ENCODE measurements around the gene BANF2.
"Not testable (repeated sequence)": the region's sequence is repeated elsewhere in the genome, so short reads cannot be mapped to it uniquely, and the experiment has no call there.

BANF2 gene

DNA sequence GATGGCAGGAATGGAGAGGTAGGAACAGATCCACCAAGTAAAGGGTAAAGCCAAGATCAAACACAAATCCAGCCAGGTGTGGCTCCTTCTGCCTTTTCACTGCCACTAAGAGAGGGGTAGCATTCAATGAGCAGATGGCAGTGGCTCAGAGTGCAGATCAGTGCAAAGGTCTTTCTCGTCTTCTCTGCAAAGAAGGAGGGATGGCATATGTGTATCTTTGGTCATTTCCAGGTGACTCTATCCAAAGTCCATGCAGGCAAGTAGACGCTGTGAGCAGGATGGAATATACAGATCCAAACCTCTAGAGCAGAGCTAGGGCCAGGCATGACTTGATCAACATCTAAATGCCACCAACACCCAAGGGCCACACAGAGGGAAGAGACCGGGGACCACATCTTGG is 6.9 kb downstream of the BANF2 start:
- Mint-ChIP-seq H3K27me3 (no peaks in the 10 kb centered on the region), H3K36me3 (ENCODE audit: low read depth) (no peaks in the 10 kb centered on the region), H3K4me1 (no peaks in the 10 kb centered on the region), H3K27ac (no peak overlapping the region), H3K4me3 (no peak overlapping the region), H3K9me3 (no peaks in the 10 kb centered on the region)
- ATAC-seq (no peak), DNase-seq (no peak)

GRCh38 chr20:17707951-17708350 is 8.2 kb downstream of the BANF2 start:
- H3K9me3 Mint-ChIP-seq; H3K4me1 Mint-ChIP-seq; ATAC-seq; H3K27me3 Mint-ChIP-seq; H3K4me3 Mint-ChIP-seq; H3K36me3 Mint-ChIP-seq (ENCODE audit: low read depth); H3K27ac Mint-ChIP-seq; DNase-seq: not testable (repeated sequence)

GRCh38 chr20:17708675-17709360 is 9.1 kb downstream of the BANF2 start:
- Mint-ChIP-seq H3K36me3 (ENCODE audit: low read depth) (no peaks in the 10 kb centered on the region), H3K27ac (no peak overlapping the region), H3K27me3 (no peaks in the 10 kb centered on the region), H3K9me3 (no peaks in the 10 kb centered on the region), H3K4me1 (no peaks in the 10 kb centered on the region), H3K4me3 (no peak overlapping the region)
- DNase-seq (no peak), ATAC-seq (no peak)

DNA sequence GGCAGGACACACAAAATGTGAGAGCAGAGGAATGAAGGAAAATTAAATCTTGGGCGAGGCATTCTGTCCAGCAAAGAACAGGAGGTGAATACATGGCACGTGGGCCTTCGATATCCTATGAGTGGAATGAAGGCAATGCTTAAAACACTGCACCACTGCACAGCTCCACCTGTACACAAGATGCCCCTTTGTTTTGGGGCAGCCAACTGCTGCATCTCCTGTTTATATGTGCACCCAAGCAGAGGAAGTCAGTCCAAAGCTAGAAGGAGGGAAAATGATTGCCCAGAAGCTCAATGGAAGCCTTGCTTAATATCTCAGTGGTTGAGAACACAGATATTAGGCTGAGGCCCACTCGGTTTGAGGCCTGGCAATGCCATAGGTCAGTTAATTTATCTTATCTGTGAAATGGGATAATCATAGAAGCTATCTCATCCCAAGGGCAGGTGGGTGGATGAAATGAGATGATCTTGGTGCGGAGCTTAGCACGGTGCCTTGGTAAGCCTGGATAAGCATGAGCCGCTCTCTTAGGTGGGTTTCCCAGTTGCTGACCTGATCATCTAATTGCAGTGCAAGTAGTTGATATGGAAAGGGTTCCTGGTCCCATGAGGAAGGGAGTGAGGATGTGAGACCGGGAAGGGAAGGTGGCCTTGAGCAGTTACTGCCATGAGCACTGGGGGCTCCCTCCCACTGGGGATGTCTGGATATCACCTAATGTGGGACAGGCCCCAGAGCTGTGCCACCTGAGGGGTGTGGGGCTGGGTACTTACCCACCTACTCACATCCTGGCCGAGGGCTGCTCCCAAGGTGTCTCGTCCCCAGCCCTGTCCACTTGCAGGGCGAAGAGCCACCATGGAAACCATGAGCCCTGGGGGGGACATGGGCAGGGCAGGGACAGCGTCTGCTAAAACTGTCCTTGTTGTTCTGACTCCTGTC is 9.9 kb downstream of the BANF2 start:
- no peaks in the 10 kb centered on the region for H3K27me3 Mint-ChIP-seq
- no peaks in the 10 kb centered on the region for H3K36me3 Mint-ChIP-seq (ENCODE audit: low read depth)
- no peaks in the 10 kb centered on the region for H3K4me1 Mint-ChIP-seq
- ATAC-seq, result no peak
- H3K27ac Mint-ChIP-seq, result no peak overlapping the region
- no peak for DNase-seq
- no peaks in the 10 kb centered on the region for H3K9me3 Mint-ChIP-seq
- H3K4me3 Mint-ChIP-seq, result no peak overlapping the region

DNA sequence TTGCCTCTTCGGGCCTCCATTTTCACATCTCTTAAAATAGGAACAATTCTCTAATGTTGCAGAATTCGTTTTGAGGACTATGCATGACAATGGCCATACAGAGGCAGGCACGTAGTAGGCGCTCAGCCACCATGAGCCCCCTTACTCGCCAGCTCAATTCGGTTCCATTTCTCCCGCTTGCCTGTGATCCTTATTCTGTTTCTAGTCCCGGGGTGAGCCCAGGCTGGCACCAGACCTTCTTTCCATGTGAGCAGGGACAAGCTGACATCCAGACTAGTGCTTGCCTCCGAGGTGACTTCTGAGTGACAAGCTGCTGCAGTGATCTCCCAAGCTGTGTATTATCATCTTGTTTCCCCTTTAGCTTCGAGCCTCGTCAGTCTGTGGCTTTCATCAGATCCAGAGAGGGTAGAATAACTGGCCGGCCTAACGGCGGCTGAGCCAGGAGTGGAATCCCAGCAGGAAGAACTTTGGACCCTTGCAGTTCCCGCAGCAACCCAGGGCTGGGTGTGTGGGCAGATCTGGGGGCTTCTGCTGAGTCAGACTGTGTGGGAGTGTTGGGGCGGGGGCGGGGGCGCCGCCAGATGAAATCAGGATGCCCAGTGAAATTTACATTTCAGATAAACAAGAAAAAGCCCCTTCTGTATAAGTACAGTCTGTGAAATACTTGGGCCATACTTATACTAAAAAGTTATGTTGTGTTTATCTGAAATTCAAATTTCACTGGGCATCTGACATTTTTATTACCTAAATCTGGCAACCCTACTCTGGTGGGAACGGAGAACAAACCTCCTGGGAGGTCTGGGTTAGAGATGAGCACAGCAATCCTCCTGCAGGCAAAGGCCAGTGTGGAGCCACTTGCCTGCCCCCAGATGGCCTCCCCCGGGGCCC is 10.9 kb downstream of the BANF2 start:
- no peaks in the 10 kb centered on the region for H3K27me3 Mint-ChIP-seq

GRCh38 chr20:17711267-17711627 is 11.5 kb downstream of the BANF2 start:
- Mint-ChIP-seq H3K27me3 (no peaks in the 10 kb centered on the region), H3K36me3 (ENCODE audit: low read depth) (no peaks in the 10 kb centered on the region), H3K4me1 (no peaks in the 10 kb centered on the region), H3K27ac (no peak overlapping the region), H3K9me3 (no peaks in the 10 kb centered on the region), H3K4me3 (no peak overlapping the region)
- ATAC-seq, result no peak
- no peak for DNase-seq

More for the DNA sequence above, 10.9 kb downstream of the BANF2 start:
- H3K36me3 Mint-ChIP-seq (ENCODE audit: low read depth), result no peaks in the 10 kb centered on the region
- no peak overlapping the region for H3K4me3 Mint-ChIP-seq
- H3K4me1 Mint-ChIP-seq, result no peaks in the 10 kb centered on the region
- no peaks in the 10 kb centered on the region for H3K9me3 Mint-ChIP-seq
- H3K27ac Mint-ChIP-seq, result no peak overlapping the region
- DNase-seq (no peak), ATAC-seq (no peak)

DNA sequence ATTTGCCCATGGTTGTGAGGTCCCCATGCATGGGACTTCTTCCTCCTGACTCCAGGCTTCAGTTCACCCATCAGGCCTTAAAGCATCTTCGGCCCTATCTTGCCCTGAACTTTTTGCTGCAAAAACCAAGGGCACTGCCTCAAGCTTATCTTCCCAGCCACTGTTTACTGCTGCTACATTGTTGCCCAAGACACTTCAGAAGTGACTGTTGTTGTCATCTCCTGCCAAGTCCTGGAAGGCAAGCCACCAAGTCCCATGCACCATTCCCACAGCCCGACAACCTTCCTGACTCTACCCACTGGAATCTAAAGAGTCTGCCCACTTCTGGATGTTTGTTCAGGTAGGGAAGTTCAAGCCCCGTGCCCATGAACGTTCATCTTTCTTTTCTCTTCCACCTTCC is 12.4 kb downstream of the BANF2 start:
- no peaks in the 10 kb centered on the region for H3K36me3 Mint-ChIP-seq (ENCODE audit: low read depth)
- DNase-seq, result no peak
- H3K27me3 Mint-ChIP-seq, result no peaks in the 10 kb centered on the region
- H3K9me3 Mint-ChIP-seq, result no peaks in the 10 kb centered on the region
- H3K4me1 Mint-ChIP-seq, result no peaks in the 10 kb centered on the region
- H3K4me3 Mint-ChIP-seq, result no peak overlapping the region
- no peak for ATAC-seq
- no peak overlapping the region for H3K27ac Mint-ChIP-seq

- H3K9me3 Mint-ChIP-seq, result no peaks in the 10 kb centered on the region
- no peaks in the 10 kb centered on the region for H3K36me3 Mint-ChIP-seq (ENCODE audit: low read depth)
- no peak overlapping the region for H3K27ac Mint-ChIP-seq
- no peaks in the 10 kb centered on the region for H3K27me3 Mint-ChIP-seq
- no peaks in the 10 kb centered on the region for H3K4me1 Mint-ChIP-seq
- DNase-seq, result no peak
- no peak for ATAC-seq
- no peak overlapping the region for H3K4me3 Mint-ChIP-seq
These were observed 12.9 kb downstream of the BANF2 start for GRCh38 chr20:17712708-17713107.

DNA sequence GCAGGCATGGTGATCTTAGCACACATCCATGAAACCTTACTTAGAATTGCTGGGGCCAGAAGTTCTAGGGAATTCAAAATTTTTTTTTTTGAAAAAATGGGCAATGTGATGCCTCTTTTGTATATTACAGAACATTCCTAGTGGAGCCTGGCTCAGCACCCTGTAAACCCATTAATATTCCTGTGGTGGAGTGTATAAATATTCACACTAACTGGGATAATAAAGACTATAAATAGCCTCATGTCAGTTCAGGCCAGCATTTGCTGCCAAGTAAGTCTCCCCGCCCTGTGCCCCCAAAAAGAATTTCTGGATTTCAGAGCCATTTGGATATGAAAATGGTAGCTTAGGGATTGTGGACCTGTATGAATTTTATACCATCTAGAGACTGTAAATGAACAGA is 14.8 kb downstream of the BANF2 start:
- DNase-seq (no peak), ATAC-seq (no peak)
- Mint-ChIP-seq H3K9me3 (no peaks in the 10 kb centered on the region), H3K4me1 (no peaks in the 10 kb centered on the region), H3K27ac (no peak overlapping the region), H3K4me3 (no peak overlapping the region), H3K36me3 (ENCODE audit: low read depth) (no peaks in the 10 kb centered on the region), H3K27me3 (no peaks in the 10 kb centered on the region)

DNA sequence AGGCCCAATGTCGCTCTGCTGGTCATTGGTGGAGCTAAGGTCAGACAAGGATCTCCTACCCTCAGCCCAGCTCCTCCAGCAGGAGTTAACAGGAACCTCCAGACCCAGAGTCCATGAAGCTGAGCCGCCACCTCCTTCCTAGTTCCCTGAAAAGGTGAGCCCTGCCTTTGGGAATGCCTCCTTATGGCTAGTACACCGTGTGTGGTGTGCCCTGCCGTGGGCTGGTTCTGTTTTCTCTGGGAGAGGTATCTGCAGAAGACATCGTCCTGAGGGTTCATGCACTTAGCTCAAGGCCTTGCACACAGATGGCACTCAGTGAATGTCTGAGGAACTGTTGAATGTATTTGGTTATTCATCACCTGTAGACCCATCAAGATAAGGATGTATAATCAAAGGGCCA is 15.3 kb downstream of the BANF2 start:
- Mint-ChIP-seq H3K4me1 (no peaks in the 10 kb centered on the region), H3K9me3 (no peaks in the 10 kb centered on the region), H3K27ac (no peak overlapping the region), H3K27me3 (no peaks in the 10 kb centered on the region), H3K4me3 (no peak overlapping the region), H3K36me3 (ENCODE audit: low read depth) (no peaks in the 10 kb centered on the region)
- ATAC-seq (no peak), DNase-seq (no peak)

DNA sequence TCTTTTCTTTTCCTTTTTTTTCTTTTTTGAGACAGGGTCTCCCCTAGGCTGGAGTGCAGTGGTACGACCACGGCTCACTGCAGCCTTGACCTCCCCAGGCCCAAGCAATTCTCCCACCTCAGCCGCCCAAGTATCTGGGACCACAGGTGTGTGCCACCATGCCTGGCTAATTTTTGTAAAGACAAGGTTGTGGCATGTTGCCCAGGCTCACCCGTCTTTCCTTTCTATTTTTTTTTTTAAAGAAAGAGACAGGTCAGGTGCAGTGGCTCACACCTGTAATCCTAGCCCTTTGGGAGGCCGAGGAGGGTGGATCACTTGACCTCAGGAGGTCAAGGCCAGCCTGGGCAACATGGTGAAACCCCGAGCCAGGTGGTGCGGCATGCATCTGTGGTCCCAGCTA is 16.6 kb downstream of the BANF2 start:
- Mint-ChIP-seq H3K36me3 (ENCODE audit: low read depth) (no peaks in the 10 kb centered on the region), H3K27me3 (no peaks in the 10 kb centered on the region), H3K4me3 (no peak overlapping the region), H3K27ac (no peak overlapping the region), H3K4me1 (no peaks in the 10 kb centered on the region), H3K9me3 (no peaks in the 10 kb centered on the region)
- ATAC-seq (no peak), DNase-seq (no peak)

DNA sequence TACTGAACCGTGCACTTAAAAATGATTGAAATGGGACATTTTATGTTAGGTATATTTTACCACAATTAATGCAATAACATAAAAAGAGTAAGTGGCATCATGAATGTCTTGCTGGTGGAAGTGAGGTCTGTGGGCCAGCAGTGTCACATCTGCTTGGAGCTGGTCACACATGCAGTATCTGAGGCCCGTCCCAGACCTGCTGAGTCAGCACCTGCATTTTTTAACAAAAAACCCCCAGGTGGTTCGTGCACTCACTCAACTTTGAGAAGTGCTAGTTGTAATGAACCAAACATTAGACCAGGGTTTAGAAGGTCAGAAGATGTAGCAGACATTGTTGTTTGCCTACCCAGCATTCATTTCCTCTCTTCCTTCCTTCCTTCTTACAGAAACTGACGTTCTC is 21.0 kb downstream of the BANF2 start:
- Mint-ChIP-seq H3K36me3 (ENCODE audit: low read depth) (no peaks in the 10 kb centered on the region), H3K27ac (no peak overlapping the region), H3K4me1 (no peaks in the 10 kb centered on the region), H3K9me3 (no peaks in the 10 kb centered on the region), H3K27me3 (peaks cover 8% of the 10 kb centered on the region), H3K4me3 (no peak overlapping the region)
- ATAC-seq (no peak), DNase-seq (no peak)

DNA sequence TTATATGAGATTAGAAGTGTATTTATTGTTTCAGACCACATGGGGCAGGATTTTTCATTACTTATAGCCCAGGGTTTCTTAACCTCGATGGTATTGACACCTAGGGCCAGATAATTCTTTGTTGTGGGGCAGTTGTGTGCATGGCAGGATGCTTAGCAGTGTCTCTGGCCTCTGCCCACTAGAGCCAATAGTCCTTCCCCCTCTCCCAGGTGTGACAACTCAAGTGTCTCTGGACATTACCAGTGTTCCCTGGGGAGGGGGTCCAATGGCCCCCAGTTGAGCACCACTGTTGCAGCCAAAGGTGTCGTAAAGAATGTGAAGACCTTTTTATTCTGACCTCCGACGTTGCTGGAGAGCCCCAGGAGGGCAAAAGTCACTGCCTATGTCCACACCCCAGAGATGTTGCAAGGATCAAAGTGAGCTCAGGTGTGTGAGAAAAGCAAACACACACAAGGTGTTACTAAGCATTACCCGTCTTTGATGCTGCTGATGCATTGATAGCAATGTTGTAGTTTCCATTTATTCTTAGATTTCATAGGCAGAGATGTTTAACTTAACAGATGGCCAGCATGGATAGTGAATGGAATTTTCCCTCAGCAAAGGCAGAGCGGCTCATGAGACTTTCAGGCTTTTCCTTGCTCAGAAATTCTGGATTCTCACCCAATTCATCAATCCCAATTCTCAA is 22.2 kb downstream of the BANF2 start:
- Mint-ChIP-seq H3K4me3 (no peak overlapping the region), H3K27ac (no peak overlapping the region), H3K9me3 (no peaks in the 10 kb centered on the region), H3K4me1 (no peaks in the 10 kb centered on the region), H3K36me3 (ENCODE audit: low read depth) (no peaks in the 10 kb centered on the region), H3K27me3 (peaks cover 8% of the 10 kb centered on the region)
- ATAC-seq, result no peak
- no peak for DNase-seq

Measured in activated naive CD8-positive, alpha-beta T cell treated with anti-CD3 and anti-CD28 coated beads, Interleukin-2, amount 50 U/mL, for 24 hours (primary cell).